SK-N-SH (cell line): ENCODE measurements around the gene CPVL. TPM values are rescaled to one million over a fixed set of nuclear protein-coding genes. Genes with fewer than 3 reads are reported as not detected.
A peak's percentile ranks its signal among the peaks of the same experiment; 100 is the strongest.

Experiments
- CTCF ChIA-PET: fragments of 300-600, 350-600 bp; formaldehyde crosslinking; extraction: SDS; loops from one replicate; lab custom pipeline; 2021; lab: Yijun Ruan, JAX
- POLR2A ChIA-PET: fragments of 350-600 bp; sonication (Branson Sonifier 250); formaldehyde crosslinking; extraction: SDS; loops from one replicate; lab custom pipeline; 2020; ENCODE audit warnings: antibody characterized with exemption, inconsistent platforms; lab: Yijun Ruan, JAX
- DNase-seq: peaks from one replicate; pipeline ENCODE4 v3.0.0; 2012
- H2AFZ ChIP-seq: fragments of 200-600 bp; sonication (generic); 2 replicates; pipeline ENCODE4 v1.8.1; 2016; ENCODE audit warnings: antibody characterized with exemption, mild to moderate bottlenecking, low read depth
- H3F3A ChIP-seq: fragments of 200-600 bp; sonication (generic); replicated peaks from 2 replicates; pipeline ENCODE3; 2016; ENCODE audit warnings: antibody characterized with exemption, mild to moderate bottlenecking; ENCODE audit not compliant: insufficient read depth
- H3K27ac ChIP-seq, 2 experiments: fragments of 200-500 bp in 1 of 2; fragments of 200-600 bp in 1 of 2; sonication (Bioruptor generic) in 1 of 2; sonication (generic), shearing (Covaris generic) in 1 of 2; 2 replicates each; pipeline versions ENCODE4 v1.5.1 to v1.6.1; 2014 to 2016; ENCODE audit warnings: low read depth in 2 of 2, inconsistent platforms in 1 of 2, low read length in 1 of 2, mild to moderate bottlenecking in 1 of 2, mixed read lengths in 1 of 2
- H3K27me3 ChIP-seq: fragments of 200-600 bp; sonication (generic), shearing (Covaris generic); 2 replicates; pipeline ENCODE4 v1.6.1; 2016; ENCODE audit warnings: mixed run types; ENCODE audit not compliant: insufficient read depth
- H3K36me3 ChIP-seq, 2 experiments: fragments of 200-500 bp in 1 of 2; fragments of 200-600 bp in 1 of 2; sonication (Bioruptor generic) in 1 of 2; sonication (generic) in 1 of 2; replicated peaks in 1 of 2; 2 replicates each; pipeline versions ENCODE3 to v1.5.1; 2014 to 2016; ENCODE audit warnings: low read length in 1 of 2, mild to moderate bottlenecking in 1 of 2; ENCODE audit not compliant: insufficient read depth in 2 of 2, control insufficient read depth in 1 of 2
- H3K4me1 ChIP-seq, 2 experiments: fragments of 200-500 bp in 1 of 2; fragments of 200-600 bp in 1 of 2; sonication (Bioruptor generic) in 1 of 2; sonication (generic), shearing (Covaris generic) in 1 of 2; 2 replicates each; pipeline versions ENCODE4 v1.5.1 to v1.6.1; 2014 to 2016; ENCODE audit warnings: low read depth in 1 of 2, low read length in 1 of 2, mixed run types in 1 of 2; ENCODE audit not compliant: insufficient read depth in 2 of 2, control insufficient read depth in 1 of 2
- H3K4me2 ChIP-seq: fragments of 200-600 bp; sonication (generic), shearing (Covaris generic); 2 replicates; pipeline ENCODE4 v1.6.1; 2017; ENCODE audit warnings: mixed run types
- H3K4me3 ChIP-seq, 2 experiments: fragments of 200-500 bp in 1 of 2; fragments of 200-600 bp in 1 of 2; sonication (Bioruptor generic) in 1 of 2; sonication (generic), shearing (Covaris generic) in 1 of 2; 2 replicates each; pipeline versions ENCODE4 v1.5.1 to v1.8.1; 2014 to 2016; ENCODE audit warnings: low read depth in 2 of 2, inconsistent platforms in 1 of 2, low read length in 1 of 2, mild to moderate bottlenecking in 1 of 2, mixed read lengths in 1 of 2, moderate library complexity in 1 of 2
- H3K79me2 ChIP-seq: fragments of 200-600 bp; sonication (generic); 2 replicates; pipeline ENCODE4 v1.8.1; 2017; ENCODE audit warnings: mild to moderate bottlenecking; ENCODE audit not compliant: insufficient read depth
- H3K9ac ChIP-seq: fragments of 200-600 bp; sonication (generic); 2 replicates; pipeline ENCODE4 v1.6.1; 2017; ENCODE audit warnings: mixed run types
- H3K9me2 ChIP-seq: fragments of 200-600 bp; sonication (generic); 2 replicates; pipeline ENCODE4 v1.6.1; 2017; ENCODE audit warnings: mixed run types
- H3K9me3 ChIP-seq: fragments of 200-600 bp; sonication (generic); 2 replicates; pipeline ENCODE4 v1.6.1; 2017; ENCODE audit warnings: mixed run types, mild to moderate bottlenecking, moderate library complexity
- H4K20me1 ChIP-seq: fragments of 200-600 bp; sonication (generic); 2 replicates; pipeline ENCODE4 v1.6.1; 2017; ENCODE audit warnings: mild to moderate bottlenecking, mixed run types; ENCODE audit not compliant: insufficient read depth
- CHD2 ChIP-seq: fragments of 150-350 bp; IDR thresholded peaks from 2 replicates; pipeline ENCODE4 v1.6.1; 2018; ENCODE audit warnings: low read length; ENCODE audit not compliant: partially characterized antibody
- ELF1 ChIP-seq: IDR thresholded peaks from 2 replicates; pipeline ENCODE4 v1.4.0; 2012
- EP300 ChIP-seq, 2 experiments: IDR thresholded peaks; 2 replicates each; pipeline versions ENCODE4 v1.4.0 to v1.6.1; 2012; ENCODE audit warnings: borderline replicate concordance in 1 of 2, low read depth in 1 of 2, low read length in 1 of 2
- EZH2phosphoT487 ChIP-seq: fragments of 200-600 bp; sonication (generic); IDR thresholded peaks from 2 replicates; pipeline ENCODE4 v1.6.1; 2017; ENCODE audit warnings: low read depth, mixed run types, mild to moderate bottlenecking, antibody characterized with exemption, moderate library complexity, borderline replicate concordance
- FOSL2 ChIP-seq: IDR thresholded peaks from 2 replicates; pipeline ENCODE4 v1.4.0; 2012; ENCODE audit warnings: low read depth, mild to moderate bottlenecking, moderate library complexity, borderline replicate concordance
- FOXJ3 ChIP-seq: sonication (generic); formaldehyde crosslinking; IDR thresholded peaks from 2 replicates; pipeline ENCODE4 v1.5.1; 2020; ENCODE audit warnings: mild to moderate bottlenecking, missing genetic modification reagents
- FOXM1 ChIP-seq: IDR thresholded peaks from 2 replicates; pipeline ENCODE4 v1.4.0; 2012; ENCODE audit warnings: low read depth, mild to moderate bottlenecking
- GABPA ChIP-seq: IDR thresholded peaks from 2 replicates; pipeline ENCODE4 v1.4.0; 2012; ENCODE audit warnings: low read depth, mild to moderate bottlenecking
- GATA2 ChIP-seq: sonication (generic); formaldehyde crosslinking; IDR thresholded peaks from 2 replicates; pipeline ENCODE4 v1.5.0; 2020; ENCODE audit warnings: mild to moderate bottlenecking, missing genetic modification reagents
- JUND ChIP-seq: IDR thresholded peaks from 2 replicates; pipeline ENCODE4 v1.4.0; 2012
- MEF2A ChIP-seq: IDR thresholded peaks from 2 replicates; pipeline ENCODE4 v1.4.0; 2012; ENCODE audit warnings: low read depth, borderline replicate concordance
- MXI1 ChIP-seq: IDR thresholded peaks from 2 replicates; pipeline ENCODE4 v1.6.1; 2012; ENCODE audit warnings: mild to moderate bottlenecking, low read depth, low read length, improper control_type of control experiment
- NFIC ChIP-seq: IDR thresholded peaks from 2 replicates; pipeline ENCODE4 v1.4.0; 2012; ENCODE audit warnings: borderline replicate concordance
- POLR2AphosphoS5 ChIP-seq: IDR thresholded peaks from 2 replicates; pipeline ENCODE4 v1.6.1; 2012; ENCODE audit warnings: low read depth, low read length
- RAD21 ChIP-seq: IDR thresholded peaks from 2 replicates; pipeline ENCODE4 v1.6.1; 2012; ENCODE audit warnings: mild to moderate bottlenecking, low read length
- RCOR1 ChIP-seq: fragments of 150-350 bp; IDR thresholded peaks from 2 replicates; pipeline ENCODE4 v1.6.1; 2017; ENCODE audit warnings: antibody characterized with exemption, low read length
- SIN3A ChIP-seq: IDR thresholded peaks from 2 replicates; pipeline ENCODE4 v1.6.1; 2012; ENCODE audit warnings: low read depth, mild to moderate bottlenecking, low read length, moderate library complexity, borderline replicate concordance
- TAF1 ChIP-seq: IDR thresholded peaks from 2 replicates; pipeline ENCODE4 v1.6.1; 2012; ENCODE audit warnings: low read depth, mild to moderate bottlenecking, low read length, moderate library complexity, borderline replicate concordance
- WGBS: methylation state at CpG from one replicate; pipeline ENCODE4 v1.1.6; 2017; ENCODE audit warnings: low lambda C conversion rate; 5-methylcytosine and 5-hydroxymethylcytosine counted together
- polyA plus RNA-seq, 3 experiments: library from polyadenylated mRNA; depleted of rRNA; stranded (reverse); fragments of >200 nt; gene quantifications; 2 replicates each; pipeline ENCODE4 v1.2.3, GENCODE V29; 2012
- TF ChIP-seq, protein P1 (sequence below): IDR thresholded peaks from 2 replicates; pipeline ENCODE4 v1.6.1; 2012; ENCODE audit warnings: mild to moderate bottlenecking, low read depth, low read length, moderate library complexity
- TF ChIP-seq, protein P2 (sequence below): fragments of 200-600 bp; sonication (generic); IDR thresholded peaks from 2 replicates; pipeline ENCODE4 v1.6.1; 2017; ENCODE audit warnings: antibody characterized with exemption, mild to moderate bottlenecking, moderate library complexity
- TF ChIP-seq, protein P3 (sequence below): IDR thresholded peaks from 2 replicates; pipeline ENCODE4 v1.4.0; 2012; ENCODE audit warnings: low read depth, borderline replicate concordance
- TF ChIP-seq, protein P4 (sequence below): IDR thresholded peaks from 2 replicates; pipeline ENCODE4 v1.4.0; 2012; ENCODE audit warnings: low read depth

CPVL gene
- polyA plus RNA-seq, 1 of the 3 experiments (the other 2 are of a cell fraction): not detected

DNA sequence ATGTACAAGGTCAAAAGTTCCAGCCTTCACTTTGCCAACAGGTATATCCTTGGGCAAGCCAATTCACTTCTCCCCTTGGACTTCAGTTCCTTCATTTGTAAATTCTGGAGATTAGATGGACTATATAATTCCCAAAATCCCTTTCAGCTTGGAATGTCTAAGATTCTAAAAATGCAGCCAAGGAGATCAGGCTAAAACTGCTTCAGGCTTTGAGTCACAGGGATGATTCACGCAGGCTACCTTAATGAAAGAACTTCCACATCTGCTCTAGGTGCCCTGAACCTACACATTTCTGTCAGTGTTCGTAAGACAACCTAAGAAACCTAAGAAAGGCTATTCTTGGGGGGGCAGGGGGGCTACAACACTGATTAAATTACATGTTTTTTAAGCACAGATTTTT, 7.1 kb downstream of the CPVL start:
- Histone ChIP-seq H3K27me3 (no peaks in the 10 kb centered on the region; the same call in 1 of the 2 replicates), H3K9me3 (no peaks in the 10 kb centered on the region), H3K79me2 (no peaks in the 10 kb centered on the region), H3F3A (no peaks in the 10 kb centered on the region)
- POLR2A ChIA-PET: no interaction called here
- TF ChIP-seq ELF1 (no peak), FOSL2 (0 out of 2 replicates have a peak, but pooled peaks have one; percentile 14), CHD2 (no peak)
- TF ChIP-seq, protein P1, sequence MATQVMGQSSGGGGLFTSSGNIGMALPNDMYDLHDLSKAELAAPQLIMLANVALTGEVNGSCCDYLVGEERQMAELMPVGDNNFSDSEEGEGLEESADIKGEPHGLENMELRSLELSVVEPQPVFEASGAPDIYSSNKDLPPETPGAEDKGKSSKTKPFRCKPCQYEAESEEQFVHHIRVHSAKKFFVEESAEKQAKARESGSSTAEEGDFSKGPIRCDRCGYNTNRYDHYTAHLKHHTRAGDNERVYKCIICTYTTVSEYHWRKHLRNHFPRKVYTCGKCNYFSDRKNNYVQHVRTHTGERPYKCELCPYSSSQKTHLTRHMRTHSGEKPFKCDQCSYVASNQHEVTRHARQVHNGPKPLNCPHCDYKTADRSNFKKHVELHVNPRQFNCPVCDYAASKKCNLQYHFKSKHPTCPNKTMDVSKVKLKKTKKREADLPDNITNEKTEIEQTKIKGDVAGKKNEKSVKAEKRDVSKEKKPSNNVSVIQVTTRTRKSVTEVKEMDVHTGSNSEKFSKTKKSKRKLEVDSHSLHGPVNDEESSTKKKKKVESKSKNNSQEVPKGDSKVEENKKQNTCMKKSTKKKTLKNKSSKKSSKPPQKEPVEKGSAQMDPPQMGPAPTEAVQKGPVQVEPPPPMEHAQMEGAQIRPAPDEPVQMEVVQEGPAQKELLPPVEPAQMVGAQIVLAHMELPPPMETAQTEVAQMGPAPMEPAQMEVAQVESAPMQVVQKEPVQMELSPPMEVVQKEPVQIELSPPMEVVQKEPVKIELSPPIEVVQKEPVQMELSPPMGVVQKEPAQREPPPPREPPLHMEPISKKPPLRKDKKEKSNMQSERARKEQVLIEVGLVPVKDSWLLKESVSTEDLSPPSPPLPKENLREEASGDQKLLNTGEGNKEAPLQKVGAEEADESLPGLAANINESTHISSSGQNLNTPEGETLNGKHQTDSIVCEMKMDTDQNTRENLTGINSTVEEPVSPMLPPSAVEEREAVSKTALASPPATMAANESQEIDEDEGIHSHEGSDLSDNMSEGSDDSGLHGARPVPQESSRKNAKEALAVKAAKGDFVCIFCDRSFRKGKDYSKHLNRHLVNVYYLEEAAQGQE: no peak
- TF ChIP-seq, all 33 proteins: peak for 1
- Histone ChIP-seq H3K4me2 (no peak overlapping the region), H3K27ac (no peak overlapping the region), H3K36me3 (no peaks in the 10 kb centered on the region), H2AFZ (no peak overlapping the region), H3K9ac (no peak overlapping the region), H4K20me1 (no peaks in the 10 kb centered on the region), H3K9me2 (no peaks in the 10 kb centered on the region), H3K4me3 (no peak overlapping the region), H3K4me1 (no peaks in the 10 kb centered on the region)
- WGBS: 40% methylated on average over 2 of the region's 2 CpGs
- DNase-seq: no peak
- CTCF ChIA-PET: interaction anchor here (1.5 kb wide), 2 partner anchors 216 to 218 kb away, joined by 3 to 7 read pairs; no protein-coding TSS in a partner anchor

DNA sequence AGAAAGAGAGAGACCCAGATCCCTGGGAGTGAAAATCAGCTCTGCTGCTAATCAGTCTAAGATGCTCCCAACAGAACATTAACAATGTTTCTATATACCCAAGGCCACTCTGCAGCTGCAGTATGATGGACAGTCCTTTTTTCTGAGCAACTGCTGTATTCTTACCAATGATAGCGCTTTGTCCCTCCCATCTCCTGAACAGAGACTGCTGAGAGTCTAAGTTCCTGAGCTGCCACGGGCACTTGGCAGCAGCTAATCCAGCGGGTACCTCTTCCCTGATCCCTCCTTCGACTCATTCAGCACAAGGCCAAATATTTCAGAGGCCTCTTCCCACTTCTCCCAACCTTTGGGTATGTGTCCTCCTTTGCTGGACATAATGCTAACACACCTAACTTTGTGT, 7.7 kb downstream of the CPVL start:
- Histone ChIP-seq H3K4me1 (no peaks in the 10 kb centered on the region), H3K27ac (no peak overlapping the region), H3K4me2 (no peak overlapping the region), H3K27me3 (no peaks in the 10 kb centered on the region), H3K9ac (no peak overlapping the region), H3K9me2 (no peaks in the 10 kb centered on the region), H3K9me3 (no peaks in the 10 kb centered on the region), H3K79me2 (no peaks in the 10 kb centered on the region), H3K36me3 (no peaks in the 10 kb centered on the region), H2AFZ (no peak overlapping the region), H3F3A (no peaks in the 10 kb centered on the region), H4K20me1 (no peaks in the 10 kb centered on the region), H3K4me3 (no peak overlapping the region)
- no peak for DNase-seq
- ChIA-PET POLR2A (no interaction called here), CTCF (interaction anchor here (1.4 to 1.5 kb wide), 3 partner anchors 32 to 217 kb away, joined by 3 to 7 read pairs (median 4); no protein-coding TSS in a partner anchor)
- WGBS: 34% methylated on average over 4 of the region's 4 CpGs
- TF ChIP-seq EZH2phosphoT487 (no peak), NFIC (no peak), SIN3A (no peak), GABPA (no peak), RAD21 (no peak), POLR2AphosphoS5 (no peak), FOXM1 (no peak), EP300 (IDR thresholded peaks at IDR 0.05; ENCODE audit: borderline replicate concordance in 1 of 2, low read depth in 1 of 2, low read length in 1 of 2) (no peak), CHD2 (no peak), MEF2A (no peak), FOXJ3 (CRISPR knock-in tag) (no peak), MXI1 (no peak), JUND (no peak), GATA2 (CRISPR knock-in tag) (no peak), RCOR1 (no peak), TAF1 (no peak)
- TF ChIP-seq, protein P2, sequence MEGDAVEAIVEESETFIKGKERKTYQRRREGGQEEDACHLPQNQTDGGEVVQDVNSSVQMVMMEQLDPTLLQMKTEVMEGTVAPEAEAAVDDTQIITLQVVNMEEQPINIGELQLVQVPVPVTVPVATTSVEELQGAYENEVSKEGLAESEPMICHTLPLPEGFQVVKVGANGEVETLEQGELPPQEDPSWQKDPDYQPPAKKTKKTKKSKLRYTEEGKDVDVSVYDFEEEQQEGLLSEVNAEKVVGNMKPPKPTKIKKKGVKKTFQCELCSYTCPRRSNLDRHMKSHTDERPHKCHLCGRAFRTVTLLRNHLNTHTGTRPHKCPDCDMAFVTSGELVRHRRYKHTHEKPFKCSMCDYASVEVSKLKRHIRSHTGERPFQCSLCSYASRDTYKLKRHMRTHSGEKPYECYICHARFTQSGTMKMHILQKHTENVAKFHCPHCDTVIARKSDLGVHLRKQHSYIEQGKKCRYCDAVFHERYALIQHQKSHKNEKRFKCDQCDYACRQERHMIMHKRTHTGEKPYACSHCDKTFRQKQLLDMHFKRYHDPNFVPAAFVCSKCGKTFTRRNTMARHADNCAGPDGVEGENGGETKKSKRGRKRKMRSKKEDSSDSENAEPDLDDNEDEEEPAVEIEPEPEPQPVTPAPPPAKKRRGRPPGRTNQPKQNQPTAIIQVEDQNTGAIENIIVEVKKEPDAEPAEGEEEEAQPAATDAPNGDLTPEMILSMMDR: no peak
- TF ChIP-seq, protein P3, sequence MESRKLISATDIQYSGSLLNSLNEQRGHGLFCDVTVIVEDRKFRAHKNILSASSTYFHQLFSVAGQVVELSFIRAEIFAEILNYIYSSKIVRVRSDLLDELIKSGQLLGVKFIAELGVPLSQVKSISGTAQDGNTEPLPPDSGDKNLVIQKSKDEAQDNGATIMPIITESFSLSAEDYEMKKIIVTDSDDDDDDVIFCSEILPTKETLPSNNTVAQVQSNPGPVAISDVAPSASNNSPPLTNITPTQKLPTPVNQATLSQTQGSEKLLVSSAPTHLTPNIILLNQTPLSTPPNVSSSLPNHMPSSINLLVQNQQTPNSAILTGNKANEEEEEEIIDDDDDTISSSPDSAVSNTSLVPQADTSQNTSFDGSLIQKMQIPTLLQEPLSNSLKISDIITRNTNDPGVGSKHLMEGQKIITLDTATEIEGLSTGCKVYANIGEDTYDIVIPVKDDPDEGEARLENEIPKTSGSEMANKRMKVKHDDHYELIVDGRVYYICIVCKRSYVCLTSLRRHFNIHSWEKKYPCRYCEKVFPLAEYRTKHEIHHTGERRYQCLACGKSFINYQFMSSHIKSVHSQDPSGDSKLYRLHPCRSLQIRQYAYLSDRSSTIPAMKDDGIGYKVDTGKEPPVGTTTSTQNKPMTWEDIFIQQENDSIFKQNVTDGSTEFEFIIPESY: no peak
- TF ChIP-seq, protein P4, sequence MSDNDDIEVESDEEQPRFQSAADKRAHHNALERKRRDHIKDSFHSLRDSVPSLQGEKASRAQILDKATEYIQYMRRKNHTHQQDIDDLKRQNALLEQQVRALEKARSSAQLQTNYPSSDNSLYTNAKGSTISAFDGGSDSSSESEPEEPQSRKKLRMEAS: no peak
